HepG2 (cell line): ENCODE results near the gene IL3RA. TPM values are rescaled to one million over a fixed set of nuclear protein-coding genes. Genes with fewer than 3 reads are reported as not detected.

ENCODE experiments used
- BRD4 ChIP-seq: sonication (generic); formaldehyde crosslinking; IDR thresholded peaks from 2 replicates; pipeline ENCODE4 v1.4.0; 2020; ENCODE audit warnings: missing genetic modification reagents
- GPN1 ChIP-seq: sonication (generic); formaldehyde crosslinking; IDR thresholded peaks from 2 replicates; pipeline ENCODE4 v1.5.1; 2020; ENCODE audit warnings: missing genetic modification reagents, borderline replicate concordance
- HDAC6 ChIP-seq: fragments of 200-600 bp; sonication (generic); IDR thresholded peaks from 2 replicates; pipeline ENCODE4 v1.7.0; 2017; ENCODE audit warnings: mild to moderate bottlenecking, antibody characterized with exemption, low read length, low read depth
- NCOR1 ChIP-seq: fragments of 200-600 bp; sonication (generic); IDR thresholded peaks from 2 replicates; pipeline ENCODE4 v1.7.0; 2017; ENCODE audit warnings: antibody characterized with exemption, low read length, borderline replicate concordance
- PAX8 ChIP-seq: sonication (generic); formaldehyde crosslinking; IDR thresholded peaks from 2 replicates; pipeline ENCODE4 v1.8.0; 2022; ENCODE audit warnings: mild to moderate bottlenecking, missing genetic modification reagents, borderline replicate concordance
- POLR2A ChIP-seq, 2 experiments: IDR thresholded peaks; 2 replicates each; pipeline ENCODE4 v1.6.1; 2011; ENCODE audit warnings: low read depth in 2 of 2, low read length in 2 of 2, mild to moderate bottlenecking in 1 of 2, moderate library complexity in 1 of 2; ENCODE audit not compliant: insufficient read depth in 1 of 2
- RNF2 ChIP-seq: fragments of 450-650 bp; conservative IDR thresholded peaks from 2 replicates; pipeline ENCODE4 v1.6.1; 2016; ENCODE audit warnings: low read depth
- TCF7L2 ChIP-seq: IDR thresholded peaks from 2 replicates; pipeline ENCODE4 v1.6.1; 2011; ENCODE audit warnings: mild to moderate bottlenecking, low read depth, low read length, moderate library complexity
- ZFX ChIP-seq: sonication (generic); formaldehyde crosslinking; IDR thresholded peaks from 2 replicates; pipeline ENCODE4 v1.4.0; 2020; ENCODE audit warnings: mild to moderate bottlenecking, low read depth, missing genetic modification reagents, moderate library complexity
- ZNF773 ChIP-seq: sonication (generic); formaldehyde crosslinking; IDR thresholded peaks from 2 replicates; pipeline ENCODE4 v1.4.0; 2020; ENCODE audit warnings: missing genetic modification reagents, borderline replicate concordance
- ZNF776 ChIP-seq: sonication (generic); formaldehyde crosslinking; IDR thresholded peaks from 2 replicates; pipeline ENCODE4 v1.4.0; 2020; ENCODE audit warnings: mild to moderate bottlenecking, missing genetic modification reagents
- polyA plus RNA-seq, 8 experiments: library from polyadenylated mRNA; depleted of rRNA in 3 of 8; stranded (reverse) in 7 of 8; unstranded in 1 of 8; fragments of >200 nt; fragmentation: Illumina TruSeq in 4 of 8; extraction: Trizol in 4 of 8; gene quantifications; 2 replicates each; pipeline versions ENCODE4 v1.2.1 to v1.2.3, GENCODE V29; 2011 to 2016; ENCODE audit warnings: low read depth in 4 of 8, missing spikeins in 1 of 8, mixed read lengths in 1 of 8; ENCODE audit not compliant: insufficient read depth in 1 of 8
- total RNA-seq, 5 experiments: library from RNA; depleted of rRNA; stranded (reverse); fragments of >200 nt; fragmentation: Illumina TruSeq; extraction: Trizol; gene quantifications; 2 replicates each; pipeline ENCODE4 v1.2.3, GENCODE V29; 2016; ENCODE audit warnings: low read depth in 1 of 5
- TF ChIP-seq, protein P1 (sequence below): sonication (generic); formaldehyde crosslinking; conservative IDR thresholded peaks from 2 replicates; pipeline ENCODE4 v1.4.0; 2020; ENCODE audit warnings: mild to moderate bottlenecking, missing genetic modification reagents, moderate library complexity
- TF ChIP-seq, protein P2 (sequence below): sonication (generic); formaldehyde crosslinking; conservative IDR thresholded peaks from 2 replicates; pipeline ENCODE4 v1.4.0; 2020; ENCODE audit warnings: missing genetic modification reagents
- TF ChIP-seq, protein P3 (sequence below): IDR thresholded peaks from 2 replicates; pipeline ENCODE4 v1.6.1; 2016
- TF ChIP-seq, protein P4 (sequence below): IDR thresholded peaks from 2 replicates; pipeline ENCODE4 v1.6.1; 2016; ENCODE audit warnings: mild to moderate bottlenecking, missing biosample characterization, missing genetic modification reagents
- TF ChIP-seq, protein P5 (sequence below): sonication (generic); formaldehyde crosslinking; conservative IDR thresholded peaks from 2 replicates; pipeline ENCODE4 v1.8.0; 2022; ENCODE audit warnings: low read depth, missing genetic modification reagents
- TF ChIP-seq, protein P6 (sequence below): IDR thresholded peaks from 2 replicates; pipeline ENCODE4 v1.6.1; 2016; ENCODE audit warnings: missing biosample characterization, missing genetic modification reagents, low read depth

The IL3RA gene
- total and polyA plus RNA-seq, 2 of the 13 experiments (the other 11 are each of a cell fraction or from before 2014, with no cell fraction given): not detected

DNA sequence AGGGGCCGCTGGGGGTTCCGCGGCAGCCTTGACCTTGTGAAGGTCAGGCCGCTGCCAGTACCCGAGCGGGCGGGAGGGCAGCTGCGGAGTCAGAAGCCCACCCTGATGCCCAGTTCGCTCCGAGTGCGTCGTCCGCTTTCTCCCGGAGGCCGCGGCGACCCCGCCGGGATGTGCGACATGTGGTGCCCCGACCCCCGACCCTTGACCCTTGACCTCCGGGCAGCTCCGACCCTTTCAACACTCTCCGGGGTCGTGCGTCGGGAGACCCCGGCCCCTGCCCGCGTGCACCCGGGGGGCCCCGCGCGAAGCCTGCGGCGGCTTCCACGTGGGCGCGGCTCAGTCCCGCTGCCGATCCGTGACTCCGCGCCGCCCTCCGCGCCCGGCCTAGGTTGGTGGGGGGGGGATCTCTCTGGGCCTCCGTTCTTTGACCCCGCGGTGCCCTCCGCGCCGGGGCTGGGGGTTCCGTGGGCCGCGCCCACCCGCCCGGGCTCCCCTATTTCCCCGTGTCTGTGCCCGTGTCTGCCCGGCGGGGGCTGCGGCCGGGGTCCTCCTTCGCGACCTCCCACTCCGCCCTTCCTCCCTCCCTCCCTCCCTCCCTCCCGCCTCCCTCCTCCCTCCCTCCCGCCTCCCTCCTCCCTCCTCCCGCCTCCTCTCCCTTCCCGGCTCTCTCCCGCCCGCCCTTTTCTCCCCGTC, 55.9 kb downstream of the IL3RA start (continued):
- TF ChIP-seq, protein P1, sequence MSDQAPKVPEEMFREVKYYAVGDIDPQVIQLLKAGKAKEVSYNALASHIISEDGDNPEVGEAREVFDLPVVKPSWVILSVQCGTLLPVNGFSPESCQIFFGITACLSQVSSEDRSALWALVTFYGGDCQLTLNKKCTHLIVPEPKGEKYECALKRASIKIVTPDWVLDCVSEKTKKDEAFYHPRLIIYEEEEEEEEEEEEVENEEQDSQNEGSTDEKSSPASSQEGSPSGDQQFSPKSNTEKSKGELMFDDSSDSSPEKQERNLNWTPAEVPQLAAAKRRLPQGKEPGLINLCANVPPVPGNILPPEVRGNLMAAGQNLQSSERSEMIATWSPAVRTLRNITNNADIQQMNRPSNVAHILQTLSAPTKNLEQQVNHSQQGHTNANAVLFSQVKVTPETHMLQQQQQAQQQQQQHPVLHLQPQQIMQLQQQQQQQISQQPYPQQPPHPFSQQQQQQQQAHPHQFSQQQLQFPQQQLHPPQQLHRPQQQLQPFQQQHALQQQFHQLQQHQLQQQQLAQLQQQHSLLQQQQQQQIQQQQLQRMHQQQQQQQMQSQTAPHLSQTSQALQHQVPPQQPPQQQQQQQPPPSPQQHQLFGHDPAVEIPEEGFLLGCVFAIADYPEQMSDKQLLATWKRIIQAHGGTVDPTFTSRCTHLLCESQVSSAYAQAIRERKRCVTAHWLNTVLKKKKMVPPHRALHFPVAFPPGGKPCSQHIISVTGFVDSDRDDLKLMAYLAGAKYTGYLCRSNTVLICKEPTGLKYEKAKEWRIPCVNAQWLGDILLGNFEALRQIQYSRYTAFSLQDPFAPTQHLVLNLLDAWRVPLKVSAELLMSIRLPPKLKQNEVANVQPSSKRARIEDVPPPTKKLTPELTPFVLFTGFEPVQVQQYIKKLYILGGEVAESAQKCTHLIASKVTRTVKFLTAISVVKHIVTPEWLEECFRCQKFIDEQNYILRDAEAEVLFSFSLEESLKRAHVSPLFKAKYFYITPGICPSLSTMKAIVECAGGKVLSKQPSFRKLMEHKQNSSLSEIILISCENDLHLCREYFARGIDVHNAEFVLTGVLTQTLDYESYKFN (CRISPR knock-in tag): peak; percentile 64
- TF ChIP-seq BRD4 (CRISPR knock-in tag) (peak; percentile 69), ZNF773 (CRISPR knock-in tag) (0 out of 2 replicates have a peak, but pooled peaks have one; percentile 51), GPN1 (CRISPR knock-in tag) (no peak), ZFX (CRISPR knock-in tag) (no peak; the same call in 1 of the 2 replicates), NCOR1 (no peak; the same call in 1 of the 2 replicates), POLR2A (IDR thresholded peaks at IDR 0.05; ENCODE audit: insufficient read depth in 1 of 2, low read depth in 2 of 2, low read length in 2 of 2) (peak in 1 of 2 experiments; percentile 73; a peak in 1 of 4 replicates), RNF2 (peak; percentile 87), ZNF776 (CRISPR knock-in tag) (no peak; the same call in 1 of the 2 replicates), TCF7L2 (no peak), HDAC6 (no peak), PAX8 (CRISPR knock-in tag) (no peak)
- TF ChIP-seq, protein P2, sequence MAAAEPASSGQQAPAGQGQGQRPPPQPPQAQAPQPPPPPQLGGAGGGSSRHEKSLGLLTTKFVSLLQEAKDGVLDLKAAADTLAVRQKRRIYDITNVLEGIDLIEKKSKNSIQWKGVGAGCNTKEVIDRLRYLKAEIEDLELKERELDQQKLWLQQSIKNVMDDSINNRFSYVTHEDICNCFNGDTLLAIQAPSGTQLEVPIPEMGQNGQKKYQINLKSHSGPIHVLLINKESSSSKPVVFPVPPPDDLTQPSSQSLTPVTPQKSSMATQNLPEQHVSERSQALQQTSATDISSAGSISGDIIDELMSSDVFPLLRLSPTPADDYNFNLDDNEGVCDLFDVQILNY (CRISPR knock-in tag): no peak; the same call in 1 of the 2 replicates
- TF ChIP-seq, protein P3, sequence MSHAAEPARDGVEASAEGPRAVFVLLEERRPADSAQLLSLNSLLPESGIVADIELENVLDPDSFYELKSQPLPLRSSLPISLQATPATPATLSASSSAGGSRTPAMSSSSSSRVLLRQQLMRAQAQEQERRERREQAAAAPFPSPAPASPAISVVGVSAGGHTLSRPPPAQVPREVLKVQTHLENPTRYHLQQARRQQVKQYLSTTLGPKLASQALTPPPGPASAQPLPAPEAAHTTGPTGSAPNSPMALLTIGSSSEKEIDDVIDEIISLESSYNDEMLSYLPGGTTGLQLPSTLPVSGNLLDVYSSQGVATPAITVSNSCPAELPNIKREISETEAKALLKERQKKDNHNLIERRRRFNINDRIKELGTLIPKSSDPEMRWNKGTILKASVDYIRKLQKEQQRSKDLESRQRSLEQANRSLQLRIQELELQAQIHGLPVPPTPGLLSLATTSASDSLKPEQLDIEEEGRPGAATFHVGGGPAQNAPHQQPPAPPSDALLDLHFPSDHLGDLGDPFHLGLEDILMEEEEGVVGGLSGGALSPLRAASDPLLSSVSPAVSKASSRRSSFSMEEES (CRISPR knock-in tag): no peak
- TF ChIP-seq, protein P4, sequence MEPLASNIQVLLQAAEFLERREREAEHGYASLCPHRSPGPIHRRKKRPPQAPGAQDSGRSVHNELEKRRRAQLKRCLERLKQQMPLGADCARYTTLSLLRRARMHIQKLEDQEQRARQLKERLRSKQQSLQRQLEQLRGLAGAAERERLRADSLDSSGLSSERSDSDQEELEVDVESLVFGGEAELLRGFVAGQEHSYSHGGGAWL: no peak
- TF ChIP-seq, protein P5, sequence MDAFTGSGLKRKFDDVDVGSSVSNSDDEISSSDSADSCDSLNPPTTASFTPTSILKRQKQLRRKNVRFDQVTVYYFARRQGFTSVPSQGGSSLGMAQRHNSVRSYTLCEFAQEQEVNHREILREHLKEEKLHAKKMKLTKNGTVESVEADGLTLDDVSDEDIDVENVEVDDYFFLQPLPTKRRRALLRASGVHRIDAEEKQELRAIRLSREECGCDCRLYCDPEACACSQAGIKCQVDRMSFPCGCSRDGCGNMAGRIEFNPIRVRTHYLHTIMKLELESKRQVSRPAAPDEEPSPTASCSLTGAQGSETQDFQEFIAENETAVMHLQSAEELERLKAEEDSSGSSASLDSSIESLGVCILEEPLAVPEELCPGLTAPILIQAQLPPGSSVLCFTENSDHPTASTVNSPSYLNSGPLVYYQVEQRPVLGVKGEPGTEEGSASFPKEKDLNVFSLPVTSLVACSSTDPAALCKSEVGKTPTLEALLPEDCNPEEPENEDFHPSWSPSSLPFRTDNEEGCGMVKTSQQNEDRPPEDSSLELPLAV (CRISPR knock-in tag): no peak
- TF ChIP-seq, protein P6, sequence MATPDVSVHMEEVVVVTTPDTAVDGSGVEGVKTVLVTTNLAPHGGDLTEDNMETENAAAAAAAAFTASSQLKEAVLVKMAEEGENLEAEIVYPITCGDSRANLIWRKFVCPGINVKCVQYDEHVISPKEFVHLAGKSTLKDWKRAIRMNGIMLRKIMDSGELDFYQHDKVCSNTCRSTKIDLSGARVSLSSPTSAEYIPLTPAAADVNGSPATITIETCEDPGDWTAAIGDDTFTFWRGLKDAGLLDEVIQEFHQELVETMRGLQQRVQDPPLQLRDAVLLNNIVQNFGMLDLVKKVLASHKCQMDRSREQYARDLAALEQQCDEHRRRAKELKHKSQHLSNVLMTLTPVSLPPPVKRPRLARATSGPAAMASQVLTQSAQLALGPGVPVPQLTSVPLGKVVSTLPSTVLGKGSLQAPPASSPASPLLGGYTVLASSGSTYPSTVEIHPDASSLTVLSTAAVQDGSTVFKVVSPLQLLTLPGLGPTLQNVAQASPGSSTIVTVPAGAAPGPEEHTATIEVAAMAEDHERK (CRISPR knock-in tag): no peak
